GM23338 (cell line): Measurements from ENCODE around the gene NHS. TPM values are rescaled to one million over a fixed set of nuclear protein-coding genes. Genes with fewer than 3 reads are reported as not detected.

ENCODE experiments used
- ATAC-seq: fragments of 200-7000 bp; cut with Tn5 transposase; 3 replicates; pipeline ENCODE4 v1.9.1; 2020
- DNase-seq: peaks from one replicate; pipeline ENCODE4 v3.0.0-alpha.2; 2015; ENCODE audit warnings: low spot score
- H2AFZ ChIP-seq: fragments of 200-600 bp; sonication (generic); 2 replicates; pipeline ENCODE4 v1.8.0; 2016; ENCODE audit warnings: antibody characterized with exemption, mild to moderate bottlenecking, moderate library complexity
- H3F3A ChIP-seq: fragments of 200-600 bp; sonication (generic); replicated peaks from 2 replicates; pipeline ENCODE4 v1.8.0; 2017; ENCODE audit warnings: antibody characterized with exemption, mixed run types, low read depth
- H3K27ac ChIP-seq: fragments of 200-600 bp; sonication (generic); 2 replicates; pipeline ENCODE4 v1.6.1; 2016; ENCODE audit warnings: low read depth
- H3K27me3 ChIP-seq: fragments of 200-600 bp; sonication (generic); 2 replicates; pipeline ENCODE4 v1.8.0; 2016; ENCODE audit warnings: mild to moderate bottlenecking, mixed run types, moderate library complexity; ENCODE audit not compliant: insufficient read depth
- H3K36me3 ChIP-seq: fragments of 200-600 bp; sonication (generic); 2 replicates; pipeline ENCODE4 v1.8.0; 2016; ENCODE audit warnings: mild to moderate bottlenecking; ENCODE audit not compliant: insufficient read depth
- H3K4me1 ChIP-seq: fragments of 200-600 bp; sonication (generic); 2 replicates; pipeline ENCODE4 v1.8.0; 2016; ENCODE audit warnings: mild to moderate bottlenecking, moderate library complexity; ENCODE audit not compliant: insufficient read depth
- H3K4me2 ChIP-seq: fragments of 200-600 bp; sonication (generic); 2 replicates; pipeline ENCODE4 v1.7.1; 2017; ENCODE audit warnings: mixed run types
- H3K4me3 ChIP-seq: fragments of 200-600 bp; sonication (generic); 2 replicates; pipeline ENCODE4 v1.6.1; 2016; ENCODE audit warnings: mixed run types
- H3K79me2 ChIP-seq: fragments of 200-600 bp; sonication (generic); replicated peaks from 2 replicates; pipeline ENCODE4 v1.8.0; 2017; ENCODE audit warnings: mild to moderate bottlenecking; ENCODE audit not compliant: insufficient read depth
- H3K9me2 ChIP-seq: fragments of 200-600 bp; sonication (generic); 2 replicates; pipeline ENCODE4 v1.8.0; 2017; ENCODE audit not compliant: insufficient read depth
- H4K20me1 ChIP-seq: fragments of 200-600 bp; sonication (generic); replicated peaks from 2 replicates; pipeline ENCODE4 v1.8.0; 2017; ENCODE audit warnings: mild to moderate bottlenecking; ENCODE audit not compliant: insufficient read depth
- H3K27ac Mint-ChIP-seq: 2 replicates; pipeline ENCODE4 v1.8.0; 2020; ENCODE audit warnings: inconsistent platforms, mild to moderate bottlenecking, moderate library complexity, mixed read lengths
- H3K27me3 Mint-ChIP-seq: 3 replicates; pipeline ENCODE4 v1.8.0; 2022; ENCODE audit warnings: low read depth, mild to moderate bottlenecking, moderate library complexity, mixed read lengths, inconsistent platforms; ENCODE audit not compliant: insufficient read depth, poor library complexity
- H3K36me3 Mint-ChIP-seq: 3 replicates; pipeline ENCODE4 v1.8.0; 2021; ENCODE audit warnings: low read depth, mild to moderate bottlenecking, inconsistent platforms, moderate library complexity, mixed read lengths
- H3K4me1 Mint-ChIP-seq: 3 replicates; pipeline ENCODE4 v1.8.0; 2020; ENCODE audit warnings: mild to moderate bottlenecking, inconsistent platforms, mixed read lengths
- H3K4me3 Mint-ChIP-seq: 3 replicates; pipeline ENCODE4 v1.8.0; 2021; ENCODE audit warnings: moderate library complexity, mild to moderate bottlenecking, inconsistent platforms, mixed read lengths
- H3K9me3 Mint-ChIP-seq: 3 replicates; pipeline ENCODE4 v1.8.0; 2020; ENCODE audit warnings: moderate library complexity, mild to moderate bottlenecking, inconsistent platforms, mixed read lengths
- EZH2phosphoT487 ChIP-seq: fragments of 200-600 bp; sonication (generic); IDR thresholded peaks from one replicate; pipeline ENCODE4 v1.8.1; 2018; ENCODE audit warnings: antibody characterized with exemption; ENCODE audit not compliant: unreplicated experiment
- POLR2AphosphoS5 ChIP-seq: IDR thresholded peaks from 2 replicates; pipeline ENCODE4 v1.6.1; 2016; ENCODE audit warnings: antibody characterized with exemption, low read depth
- STAT1 ChIP-seq: IDR thresholded peaks from one replicate; pipeline ENCODE4 v1.6.1; 2016; ENCODE audit warnings: antibody characterized with exemption; ENCODE audit not compliant: unreplicated experiment
- ZNF114 ChIP-seq: fragments of 250-450 bp; sonication (Bioruptor Pico); IDR thresholded peaks from 2 replicates; pipeline ENCODE4 v1.5.0; 2020; ENCODE audit warnings: mild to moderate bottlenecking, moderate library complexity
- polyA plus RNA-seq: library from polyadenylated mRNA; unstranded; fragments of >200 nt; fragmentation: Nextera tagmentation; extraction: Ambion mirVana; gene quantifications from 2 replicates; pipeline ENCODE4 v1.2.1, GENCODE V29; 2016
- total RNA-seq: library from RNA; depleted of rRNA; stranded (reverse); fragments of >200 nt; shearing (Covaris generic); gene quantifications from 2 replicates; pipeline ENCODE4 v1.2.3, GENCODE V29; 2014
- TF ChIP-seq, protein P1 (sequence below): IDR thresholded peaks from 2 replicates; pipeline ENCODE4 v1.6.1; 2016; ENCODE audit warnings: antibody characterized with exemption
- TF ChIP-seq, protein P2 (sequence below): fragments of 250-450 bp; sonication (Bioruptor Pico); IDR thresholded peaks from 2 replicates; pipeline ENCODE4 v1.5.0; 2020; ENCODE audit warnings: mild to moderate bottlenecking, moderate library complexity

The NHS gene
- total and polyA plus RNA-seq, 2 experiments from 2014 or later = 1.8 to 8.2 TPM

DNA sequence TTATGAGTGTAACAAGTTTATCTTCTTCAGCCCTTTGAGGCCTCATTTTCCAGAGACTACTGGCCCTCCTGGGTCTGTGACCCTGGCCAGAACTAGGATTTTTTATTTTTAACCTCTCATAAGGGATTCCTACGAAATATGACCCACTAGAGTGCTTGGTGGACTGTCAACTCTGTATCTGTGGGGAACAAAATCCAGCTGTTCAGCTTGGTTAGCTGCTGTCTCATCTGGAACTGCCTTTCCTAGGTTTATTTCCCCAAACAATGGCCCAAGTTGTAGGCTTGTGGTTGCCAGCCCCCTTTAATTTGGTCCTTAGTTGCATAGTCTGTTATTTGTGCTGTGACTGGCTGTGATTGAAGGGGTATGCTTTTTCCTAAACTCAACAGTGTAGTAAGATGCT is 56.2 kb downstream of the NHS start (continued):
- TF ChIP-seq EZH2phosphoT487 = no peak
- TF ChIP-seq ZNF114 (CRISPR knock-in tag) = no peak
- TF ChIP-seq POLR2AphosphoS5 = no peak

DNA sequence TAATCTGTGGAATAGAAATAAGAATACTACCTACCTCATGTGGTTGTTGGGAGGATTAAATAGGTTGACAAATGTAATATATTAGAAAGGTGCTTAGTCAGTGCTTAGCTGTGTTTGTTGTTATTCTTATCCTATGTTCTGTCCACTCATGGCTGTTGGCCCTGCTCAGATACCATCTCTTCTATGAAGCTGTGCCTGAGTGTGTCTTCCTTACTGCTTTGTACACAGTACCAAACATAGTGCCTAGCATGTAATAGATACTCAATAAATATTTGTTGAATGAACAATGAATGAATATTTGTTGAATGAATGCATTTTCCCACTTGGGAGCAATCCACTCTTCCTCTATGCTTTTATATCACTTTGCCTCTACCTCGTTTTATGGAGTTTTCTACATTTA is 57.2 kb downstream of the NHS start:
- Histone ChIP-seq H3K79me2 (no peaks in the 10 kb centered on the region), H3K4me3 (no peak overlapping the region), H4K20me1 (no peaks in the 10 kb centered on the region), H3K36me3 (no peaks in the 10 kb centered on the region), H3F3A (no peaks in the 10 kb centered on the region), H3K27ac (no peak overlapping the region), H3K27me3 (no peaks in the 10 kb centered on the region), H3K4me1 (no peaks in the 10 kb centered on the region), H2AFZ (no peak overlapping the region), H3K4me2 (no peak overlapping the region), H3K9me2 (no peaks in the 10 kb centered on the region)
- Mint-ChIP-seq H3K36me3 (no peaks in the 10 kb centered on the region), H3K27ac (no peak overlapping the region), H3K4me3 (no peak overlapping the region), H3K9me3 (no peaks in the 10 kb centered on the region), H3K27me3 (peaks cover 1% of the 10 kb centered on the region), H3K4me1 (peaks cover 9% of the 10 kb centered on the region)
- TF ChIP-seq STAT1 (no peak), EZH2phosphoT487 (no peak), ZNF114 (CRISPR knock-in tag) (no peak)
- TF ChIP-seq, protein P1, sequence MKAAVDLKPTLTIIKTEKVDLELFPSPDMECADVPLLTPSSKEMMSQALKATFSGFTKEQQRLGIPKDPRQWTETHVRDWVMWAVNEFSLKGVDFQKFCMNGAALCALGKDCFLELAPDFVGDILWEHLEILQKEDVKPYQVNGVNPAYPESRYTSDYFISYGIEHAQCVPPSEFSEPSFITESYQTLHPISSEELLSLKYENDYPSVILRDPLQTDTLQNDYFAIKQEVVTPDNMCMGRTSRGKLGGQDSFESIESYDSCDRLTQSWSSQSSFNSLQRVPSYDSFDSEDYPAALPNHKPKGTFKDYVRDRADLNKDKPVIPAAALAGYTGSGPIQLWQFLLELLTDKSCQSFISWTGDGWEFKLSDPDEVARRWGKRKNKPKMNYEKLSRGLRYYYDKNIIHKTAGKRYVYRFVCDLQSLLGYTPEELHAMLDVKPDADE = no peak
- TF ChIP-seq, protein P2, sequence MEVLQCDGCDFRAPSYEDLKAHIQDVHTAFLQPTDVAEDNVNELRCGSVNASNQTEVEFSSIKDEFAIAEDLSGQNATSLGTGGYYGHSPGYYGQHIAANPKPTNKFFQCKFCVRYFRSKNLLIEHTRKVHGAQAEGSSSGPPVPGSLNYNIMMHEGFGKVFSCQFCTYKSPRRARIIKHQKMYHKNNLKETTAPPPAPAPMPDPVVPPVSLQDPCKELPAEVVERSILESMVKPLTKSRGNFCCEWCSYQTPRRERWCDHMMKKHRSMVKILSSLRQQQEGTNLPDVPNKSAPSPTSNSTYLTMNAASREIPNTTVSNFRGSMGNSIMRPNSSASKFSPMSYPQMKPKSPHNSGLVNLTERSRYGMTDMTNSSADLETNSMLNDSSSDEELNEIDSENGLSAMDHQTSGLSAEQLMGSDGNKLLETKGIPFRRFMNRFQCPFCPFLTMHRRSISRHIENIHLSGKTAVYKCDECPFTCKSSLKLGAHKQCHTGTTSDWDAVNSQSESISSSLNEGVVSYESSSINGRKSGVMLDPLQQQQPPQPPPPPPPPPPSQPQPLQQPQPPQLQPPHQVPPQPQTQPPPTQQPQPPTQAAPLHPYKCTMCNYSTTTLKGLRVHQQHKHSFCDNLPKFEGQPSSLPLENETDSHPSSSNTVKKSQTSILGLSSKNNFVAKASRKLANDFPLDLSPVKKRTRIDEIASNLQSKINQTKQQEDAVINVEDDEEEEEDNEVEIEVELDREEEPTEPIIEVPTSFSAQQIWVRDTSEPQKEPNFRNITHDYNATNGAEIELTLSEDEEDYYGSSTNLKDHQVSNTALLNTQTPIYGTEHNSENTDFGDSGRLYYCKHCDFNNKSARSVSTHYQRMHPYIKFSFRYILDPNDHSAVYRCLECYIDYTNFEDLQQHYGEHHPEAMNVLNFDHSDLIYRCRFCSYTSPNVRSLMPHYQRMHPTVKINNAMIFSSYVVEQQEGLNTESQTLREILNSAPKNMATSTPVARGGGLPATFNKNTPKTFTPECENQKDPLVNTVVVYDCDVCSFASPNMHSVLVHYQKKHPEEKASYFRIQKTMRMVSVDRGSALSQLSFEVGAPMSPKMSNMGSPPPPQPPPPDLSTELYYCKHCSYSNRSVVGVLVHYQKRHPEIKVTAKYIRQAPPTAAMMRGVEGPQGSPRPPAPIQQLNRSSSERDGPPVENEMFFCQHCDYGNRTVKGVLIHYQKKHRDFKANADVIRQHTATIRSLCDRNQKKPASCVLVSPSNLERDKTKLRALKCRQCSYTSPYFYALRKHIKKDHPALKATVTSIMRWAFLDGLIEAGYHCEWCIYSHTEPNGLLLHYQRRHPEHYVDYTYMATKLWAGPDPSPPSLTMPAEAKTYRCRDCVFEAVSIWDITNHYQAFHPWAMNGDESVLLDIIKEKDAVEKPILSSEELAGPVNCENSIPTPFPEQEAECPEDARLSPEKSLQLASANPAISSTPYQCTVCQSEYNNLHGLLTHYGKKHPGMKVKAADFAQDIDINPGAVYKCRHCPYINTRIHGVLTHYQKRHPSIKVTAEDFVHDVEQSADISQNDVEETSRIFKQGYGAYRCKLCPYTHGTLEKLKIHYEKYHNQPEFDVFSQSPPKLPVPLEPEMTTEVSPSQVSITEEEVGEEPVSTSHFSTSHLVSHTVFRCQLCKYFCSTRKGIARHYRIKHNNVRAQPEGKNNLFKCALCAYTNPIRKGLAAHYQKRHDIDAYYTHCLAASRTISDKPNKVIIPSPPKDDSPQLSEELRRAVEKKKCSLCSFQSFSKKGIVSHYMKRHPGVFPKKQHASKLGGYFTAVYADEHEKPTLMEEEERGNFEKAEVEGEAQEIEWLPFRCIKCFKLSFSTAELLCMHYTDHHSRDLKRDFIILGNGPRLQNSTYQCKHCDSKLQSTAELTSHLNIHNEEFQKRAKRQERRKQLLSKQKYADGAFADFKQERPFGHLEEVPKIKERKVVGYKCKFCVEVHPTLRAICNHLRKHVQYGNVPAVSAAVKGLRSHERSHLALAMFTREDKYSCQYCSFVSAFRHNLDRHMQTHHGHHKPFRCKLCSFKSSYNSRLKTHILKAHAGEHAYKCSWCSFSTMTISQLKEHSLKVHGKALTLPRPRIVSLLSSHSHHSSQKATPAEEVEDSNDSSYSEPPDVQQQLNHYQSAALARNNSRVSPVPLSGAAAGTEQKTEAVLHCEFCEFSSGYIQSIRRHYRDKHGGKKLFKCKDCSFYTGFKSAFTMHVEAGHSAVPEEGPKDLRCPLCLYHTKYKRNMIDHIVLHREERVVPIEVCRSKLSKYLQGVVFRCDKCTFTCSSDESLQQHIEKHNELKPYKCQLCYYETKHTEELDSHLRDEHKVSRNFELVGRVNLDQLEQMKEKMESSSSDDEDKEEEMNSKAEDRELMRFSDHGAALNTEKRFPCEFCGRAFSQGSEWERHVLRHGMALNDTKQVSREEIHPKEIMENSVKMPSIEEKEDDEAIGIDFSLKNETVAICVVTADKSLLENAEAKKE (CRISPR knock-in tag) = no peak
- DNase-seq (no peak), ATAC-seq (no peak)
